B cell (primary cell): Measurements from ENCODE around the gene FAF2. TPM values are rescaled to one million over a fixed set of nuclear protein-coding genes. Genes with fewer than 3 reads are reported as not detected.

Experiments
- ATAC-seq: fragments of 200-7000 bp; cut with Tn5 transposase; one replicate; pipeline ENCODE4 v1.10.0; 2021; ENCODE audit warnings: low read depth, mild to moderate bottlenecking, moderate number of reproducible peaks, moderate library complexity
- CTCF ChIA-PET: fragments of 350-600 bp; sonication (Branson Sonifier 250); formaldehyde crosslinking; loops from one replicate; lab custom pipeline; 2021; ENCODE audit warnings: antibody characterized with exemption, inconsistent platforms; lab: Charles Lee
- POLR2A ChIA-PET: fragments of 350-600 bp; sonication (Branson Sonifier 250); formaldehyde crosslinking; loops from one replicate; lab custom pipeline; 2021; ENCODE audit warnings: antibody characterized with exemption; lab: Charles Lee
- DNase-seq: peaks from one replicate; pipeline ENCODE4 v3.0.0; 2013
- H2AFZ ChIP-seq: 2 replicates; pipeline ENCODE4 v1.6.1; 2012; ENCODE audit warnings: mild to moderate bottlenecking, low read depth, low read length; ENCODE audit not compliant: insufficient read depth, poor library complexity, severe bottlenecking
- H3K27ac ChIP-seq, 2 donors: 1 replicate in 1 of 2; 2 replicates in 1 of 2; pipeline ENCODE4 v1.5.1; 2012 to 2013; ENCODE audit warnings: low read length in 2 of 2, mild to moderate bottlenecking in 2 of 2, moderate library complexity in 1 of 2
- H3K27me3 ChIP-seq, 4 experiments: fragments of 200-600 bp in 1 of 4; sonication (generic) in 1 of 4; replicated peaks in 1 of 4; 1 replicate in 2 of 4; 2 replicates in 2 of 4; pipeline versions ENCODE4 v1.6.1 to v1.7.0; 2013 to 2016; ENCODE audit warnings: low read length in 3 of 4, mild to moderate bottlenecking in 2 of 4, mixed read lengths in 1 of 4, moderate library complexity in 1 of 4; ENCODE audit not compliant: insufficient read depth in 4 of 4, control insufficient read depth in 3 of 4; ENCODE audit errors: control extremely low read depth in 1 of 4
- H3K36me3 ChIP-seq, 2 experiments: replicated peaks in 1 of 2; 1 replicate in 1 of 2; 2 replicates in 1 of 2; pipeline versions ENCODE4 v1.6.1 to v1.7.1; 2013; ENCODE audit warnings: low read length in 1 of 2; ENCODE audit not compliant: insufficient read depth in 2 of 2, control insufficient read depth in 1 of 2; ENCODE audit errors: control extremely low read depth in 1 of 2, extremely low read depth in 1 of 2
- H3K4me1 ChIP-seq, 2 donors: fragments of 200-600 bp in 1 of 2; sonication (generic) in 1 of 2; 1 replicate in 1 of 2; 2 replicates in 1 of 2; pipeline versions ENCODE4 v1.5.1 to v1.6.1; 2013 to 2017; ENCODE audit warnings: low read length in 2 of 2; ENCODE audit not compliant: control insufficient read depth in 2 of 2, insufficient read depth in 2 of 2
- H3K4me2 ChIP-seq: replicated peaks from 2 replicates; pipeline ENCODE3; 2012; ENCODE audit warnings: mild to moderate bottlenecking, low read depth, low read length; ENCODE audit not compliant: poor library complexity, severe bottlenecking
- H3K4me3 ChIP-seq, 5 experiments: fragments of 200-600 bp in 1 of 5; sonication (generic) in 1 of 5; 1 replicate in 3 of 5; 2 replicates in 2 of 5; pipeline versions ENCODE4 v1.5.1 to v1.7.0; 2011 to 2016; ENCODE audit warnings: low read length in 4 of 5, mild to moderate bottlenecking in 4 of 5, low read depth in 2 of 5, control low read depth in 1 of 5, moderate library complexity in 1 of 5; ENCODE audit not compliant: insufficient read depth in 1 of 5; ENCODE audit errors: control extremely low read depth in 1 of 5, extremely low read depth in 1 of 5
- H3K79me2 ChIP-seq: fragments of 200-600 bp; sonication (generic); one replicate; pipeline ENCODE4 v1.6.0; 2016; ENCODE audit warnings: low read length; ENCODE audit not compliant: control insufficient read depth, insufficient read depth
- H3K9ac ChIP-seq: fragments of 200-600 bp; sonication (generic); 2 replicates; pipeline ENCODE4 v1.6.1; 2017; ENCODE audit warnings: mild to moderate bottlenecking, low read length, moderate library complexity
- H3K9me3 ChIP-seq, 3 donors: one replicate each; pipeline versions ENCODE4 v1.6.1 to v1.7.1; 2013; ENCODE audit warnings: low read length in 2 of 3; ENCODE audit not compliant: control insufficient read depth in 2 of 3, insufficient read depth in 1 of 3; ENCODE audit errors: control extremely low read depth in 1 of 3
- H4K20me1 ChIP-seq: 2 replicates; pipeline ENCODE4 v1.6.0; 2012; ENCODE audit warnings: mild to moderate bottlenecking, low read length; ENCODE audit not compliant: insufficient read depth, control insufficient read depth, poor library complexity, severe bottlenecking
- H3K27ac Mint-ChIP-seq: one replicate; pipeline ENCODE4 v1.8.0; 2021; ENCODE audit warnings: mixed read lengths
- H3K27me3 Mint-ChIP-seq: one replicate; pipeline ENCODE4 v1.8.0; 2021; ENCODE audit warnings: mixed read lengths
- H3K4me1 Mint-ChIP-seq: one replicate; pipeline ENCODE4 v1.8.0; 2021; ENCODE audit warnings: mixed read lengths
- H3K4me3 Mint-ChIP-seq: one replicate; pipeline ENCODE4 v1.8.0; 2021; ENCODE audit warnings: mixed read lengths
- H3K9me3 Mint-ChIP-seq: one replicate; pipeline ENCODE4 v1.8.0; 2022; ENCODE audit warnings: mixed read lengths; ENCODE audit not compliant: insufficient read depth
- CTCF ChIP-seq: fragments of 200-600 bp; IDR thresholded peaks from one replicate; pipeline ENCODE4 v1.8.0; 2022; ENCODE audit warnings: antibody characterized with exemption, mild to moderate bottlenecking
- EZH2 ChIP-seq: IDR thresholded peaks from 2 replicates; pipeline ENCODE4 v1.6.1; 2012; ENCODE audit warnings: borderline replicate concordance, low read depth, mild to moderate bottlenecking, moderate library complexity, low read length; ENCODE audit not compliant: insufficient read depth, poor library complexity, severe bottlenecking
- WGBS: methylation state at CpG from one replicate; pipeline ENCODE4 v1.1.5; 2013; ENCODE audit warnings: missing lambda C conversion rate; ENCODE audit not compliant: insufficient coverage; 5-methylcytosine and 5-hydroxymethylcytosine counted together
- intact Hi-C: fragments of 100-400 bp; cut with micrococcal nuclease; formaldehyde crosslinking; loops from one replicate; pipeline ENCODE4 v1.10.0; 2022
- polyA plus RNA-seq: library from polyadenylated mRNA; depleted of rRNA; stranded (reverse); fragments of >200 nt; gene quantifications from 2 replicates; pipeline ENCODE4 v1.2.3, GENCODE V29; 2012
- total RNA-seq, 2 donors: library from RNA; stranded (reverse); fragments of 120-200 nt in 1 of 2; gene quantifications; 1 replicate in 1 of 2; 2 replicates in 1 of 2; pipeline versions ENCODE4 v1.2.3 to v1.2.4, GENCODE V29; 2013 to 2022

Gene FAF2
- total and polyA plus RNA-seq, 2 donors (not counting 1 experiment from before 2014, with no cell fraction given), result 10.9 to 35.1 TPM

- Mint-ChIP-seq H3K9me3 (no peaks in the 10 kb centered on the region), H3K4me1 (peaks cover 23% of the 10 kb centered on the region), H3K27me3 (peaks cover 7% of the 10 kb centered on the region), H3K4me3 (peak within 1 kb of the TSS; percentile 45), H3K27ac (no peak within 1 kb of the TSS)
- Histone ChIP-seq H3K4me2 (peak within 1 kb of the TSS; percentile 67), H2AFZ (no peak within 1 kb of the TSS), H3K9ac (no peak within 1 kb of the TSS), H3K9me3 (peaks cover 0 to 3% (median 0%) of the 10 kb centered on the region in 3 donors), H4K20me1 (peaks cover 13% of the 10 kb centered on the region), H3K27ac (no peak within 1 kb of the TSS), H3K36me3 (no peaks in the 10 kb centered on the region), H3K79me2 (peaks cover 26% of the 10 kb centered on the region), H3K27me3 (peaks cover 0 to 14% (median 0%) of the 10 kb centered on the region in 4 experiments), H3K4me3 (no peak within 1 kb of the TSS), H3K4me1 (peaks cover 20 to 23% of the 10 kb centered on the region in 2 donors)
- ATAC-seq (no peak), DNase-seq (no peak)
- ChIA-PET POLR2A (interaction anchor here (0.6 kb wide), 1 partner anchor 12 kb away, joined by 3 read pairs; the partner anchor contains the start of gene RNF44), CTCF (no interaction called here)
- TF ChIP-seq EZH2 (no peak), CTCF (no peak)
- 87% methylated on average over 14 of the region's 18 CpGs for whole genome bisulfite sequencing
- intact Hi-C loops, result no loop called here
Observed at GRCh38 chr5:176548967-176549444, 100.8 kb downstream of the FAF2 start, which contains the start of gene CDHR2. TSS of gene CDHR2 (plus strand) at chr5:176549342. CDS start at chr5:176565353, 16,011 bp downstream.

GRCh38 chr5:176549871-176550270 lies 101.7 kb downstream of the FAF2 start:
- H3K27ac ChIP-seq, result no peak overlapping the region
- peaks cover 12 to 15% of the 10 kb centered on the region in 2 donors for H3K4me1 ChIP-seq
- DNase-seq (no peak), ATAC-seq (no peak)
- H4K20me1 ChIP-seq, result peaks cover 8% of the 10 kb centered on the region
- peaks cover 0 to 3% (median 0%) of the 10 kb centered on the region in 3 donors for H3K9me3 ChIP-seq
- H3K4me3 Mint-ChIP-seq, result peak overlapping the region; percentile 5
- H3K27me3 ChIP-seq, result peaks cover 0 to 18% (median 0%) of the 10 kb centered on the region in 4 experiments
- ChIA-PET POLR2A (interaction anchor here (0.6 to 0.8 kb wide), 2 partner anchors 13 to 389 kb away, joined by 3 to 6 read pairs; partner anchors contain the start of gene RNF44), CTCF (interaction anchor here (1.3 kb wide), 1 partner anchor 132 kb away, joined by 3 read pairs; no protein-coding TSS in a partner anchor)
- H3K4me1 Mint-ChIP-seq, result peaks cover 16% of the 10 kb centered on the region
- intact Hi-C loops, result no loop called here
- no peak overlapping the region for H3K9ac ChIP-seq
- H3K4me2 ChIP-seq, result peak overlapping the region; percentile 67
- H3K9me3 Mint-ChIP-seq, result no peaks in the 10 kb centered on the region
- no peak overlapping the region for H3K27ac Mint-ChIP-seq
- no peak for TF ChIP-seq EZH2
- TF ChIP-seq CTCF, result no peak
- H2AFZ ChIP-seq, result no peak overlapping the region
- 81% methylated on average over 5 of the region's 7 CpGs for WGBS
- peaks cover 26% of the 10 kb centered on the region for H3K79me2 ChIP-seq
- H3K27me3 Mint-ChIP-seq, result peaks cover 9% of the 10 kb centered on the region
- H3K36me3 ChIP-seq, result no peaks in the 10 kb centered on the region
- no peak overlapping the region for H3K4me3 ChIP-seq
